Measurements from ENCODE around the gene RTN4IP1.
A peak's percentile ranks its signal among the peaks of the same experiment; 100 is the strongest.
"Not testable (repeated sequence)": the region's sequence is repeated elsewhere in the genome, so short reads cannot be mapped to it uniquely, and the experiment has no call there.

The RTN4IP1 gene

DNA sequence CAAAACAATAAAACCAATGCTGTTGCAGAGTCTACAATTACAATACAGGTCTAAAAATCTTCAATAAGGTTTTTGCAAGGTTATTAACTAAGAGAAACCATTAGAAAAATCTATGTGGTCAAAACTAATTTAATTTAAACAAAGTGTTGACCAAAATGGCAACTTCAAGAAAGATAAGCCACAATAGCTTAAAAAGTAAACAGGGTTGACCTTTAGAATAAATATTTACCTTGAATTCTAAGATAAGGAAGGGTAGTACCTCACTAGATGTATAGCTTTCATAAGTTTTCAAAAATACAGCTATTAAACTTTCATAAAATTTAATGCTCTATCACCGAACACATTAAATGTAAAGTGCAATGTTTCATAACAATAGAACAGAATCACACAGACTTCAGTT is 11.4 kb downstream of the RTN4IP1 start:
- FAIRE-seq (no peak), DNase-seq (ENCODE audit: insufficient read length, low spot score) (no peak)
- no peak for TF ChIP-seq POLR2A (IDR thresholded peaks at IDR 0.05; ENCODE audit: low read depth, low read length)

DNA sequence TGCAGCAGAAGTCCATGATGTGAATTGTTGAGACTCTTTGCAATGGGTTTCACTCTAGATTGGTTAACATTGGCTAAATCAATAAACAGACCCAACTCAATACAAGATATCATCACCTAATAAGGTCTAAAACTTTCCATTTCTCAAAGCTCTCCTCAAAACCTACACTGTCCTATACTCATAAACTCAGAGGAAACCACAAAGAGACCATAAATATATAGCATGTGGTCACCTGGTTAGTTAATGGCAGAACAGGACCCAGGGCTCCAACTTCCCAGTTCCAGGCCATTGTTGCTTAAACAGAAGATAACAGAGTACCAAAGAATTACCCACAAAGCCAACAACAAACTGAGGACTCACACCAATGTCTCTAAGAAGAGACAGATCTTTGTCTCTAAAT is 12.0 kb downstream of the RTN4IP1 start:
- FAIRE-seq (no peak), DNase-seq (ENCODE audit: insufficient read length, low spot score) (no peak)
- TF ChIP-seq POLR2A (IDR thresholded peaks at IDR 0.05; ENCODE audit: low read depth, low read length): no peak

DNA sequence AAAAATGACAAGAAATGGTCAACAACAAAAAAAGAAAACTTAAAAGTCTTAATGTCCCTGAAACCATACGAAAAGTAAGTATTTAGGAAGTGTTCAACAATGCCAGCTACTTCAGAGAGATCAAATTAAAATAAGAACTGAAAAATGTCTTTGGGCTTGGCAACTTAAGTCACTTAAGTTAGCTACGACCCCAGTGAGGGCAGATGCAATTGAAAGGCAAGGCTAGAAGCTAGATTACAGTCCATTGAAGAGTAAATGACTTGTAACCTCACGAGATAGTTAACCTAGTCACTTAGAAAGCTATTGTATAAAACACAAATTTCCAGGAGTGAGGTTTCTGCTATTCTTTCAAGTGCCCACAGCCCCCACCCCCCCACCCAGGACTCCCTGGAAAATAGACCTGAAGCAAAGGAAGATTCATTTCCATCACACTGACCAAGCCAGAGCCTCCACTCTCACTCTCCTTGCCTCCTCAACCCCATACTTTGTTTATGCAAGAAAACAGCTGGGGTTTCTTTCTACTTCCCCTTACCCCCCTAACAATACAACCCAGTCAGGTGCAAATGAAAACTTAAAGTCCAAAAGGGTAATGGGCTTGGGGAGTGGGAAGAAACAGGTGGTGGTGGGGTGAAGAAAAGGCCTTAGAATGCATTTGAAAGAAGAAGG is 14.6 kb downstream of the RTN4IP1 start:
- FAIRE-seq: no peak
- no peak for DNase-seq (ENCODE audit: insufficient read length, low spot score)
- no peak for TF ChIP-seq POLR2A (IDR thresholded peaks at IDR 0.05; ENCODE audit: low read depth, low read length)

DNA sequence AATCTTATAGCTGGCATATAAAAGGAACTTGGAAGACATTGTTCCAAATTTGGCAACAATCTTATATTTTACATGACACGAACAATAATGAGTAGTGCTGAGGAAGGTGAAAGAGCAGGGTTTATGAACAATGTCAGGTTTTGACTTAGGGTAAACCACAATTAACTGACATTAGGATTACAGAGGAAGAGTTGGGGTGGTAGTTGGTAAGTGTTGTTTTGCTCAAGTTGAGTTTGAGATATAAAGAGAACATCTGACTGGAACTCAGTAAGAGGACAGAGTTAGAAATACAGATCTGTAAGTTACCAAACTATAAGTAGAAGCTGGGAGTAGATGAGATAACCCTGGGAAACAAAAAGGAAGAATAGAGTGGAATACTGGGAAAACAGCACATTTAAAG is 15.1 kb downstream of the RTN4IP1 start:
- DNase-seq (ENCODE audit: insufficient read length, low spot score) (no peak), FAIRE-seq (no peak)
- no peak for TF ChIP-seq POLR2A (IDR thresholded peaks at IDR 0.05; ENCODE audit: low read depth, low read length)

DNA sequence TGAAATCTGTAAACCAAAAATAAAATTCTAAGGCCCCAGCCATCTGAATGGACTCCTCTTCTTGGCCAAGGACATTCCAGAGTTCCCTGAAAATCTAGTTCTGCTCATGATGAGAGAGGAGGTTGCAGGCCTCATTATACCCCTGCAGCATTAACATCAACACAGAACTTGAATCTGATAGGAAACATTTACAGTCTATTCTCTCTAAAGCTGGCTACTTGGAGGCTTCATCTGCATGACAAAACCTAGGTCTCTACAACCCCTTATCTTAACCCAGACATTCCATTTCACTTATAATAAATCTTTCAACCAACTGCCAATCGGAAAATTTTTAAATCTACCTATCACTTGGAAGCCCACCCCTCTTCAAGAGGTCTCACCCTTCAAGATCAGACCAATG is 15.7 kb downstream of the RTN4IP1 start:
- DNase-seq (ENCODE audit: insufficient read length, low spot score): no peak
- no peak for TF ChIP-seq POLR2A (IDR thresholded peaks at IDR 0.05; ENCODE audit: low read depth, low read length)
- no peak for FAIRE-seq

DNA sequence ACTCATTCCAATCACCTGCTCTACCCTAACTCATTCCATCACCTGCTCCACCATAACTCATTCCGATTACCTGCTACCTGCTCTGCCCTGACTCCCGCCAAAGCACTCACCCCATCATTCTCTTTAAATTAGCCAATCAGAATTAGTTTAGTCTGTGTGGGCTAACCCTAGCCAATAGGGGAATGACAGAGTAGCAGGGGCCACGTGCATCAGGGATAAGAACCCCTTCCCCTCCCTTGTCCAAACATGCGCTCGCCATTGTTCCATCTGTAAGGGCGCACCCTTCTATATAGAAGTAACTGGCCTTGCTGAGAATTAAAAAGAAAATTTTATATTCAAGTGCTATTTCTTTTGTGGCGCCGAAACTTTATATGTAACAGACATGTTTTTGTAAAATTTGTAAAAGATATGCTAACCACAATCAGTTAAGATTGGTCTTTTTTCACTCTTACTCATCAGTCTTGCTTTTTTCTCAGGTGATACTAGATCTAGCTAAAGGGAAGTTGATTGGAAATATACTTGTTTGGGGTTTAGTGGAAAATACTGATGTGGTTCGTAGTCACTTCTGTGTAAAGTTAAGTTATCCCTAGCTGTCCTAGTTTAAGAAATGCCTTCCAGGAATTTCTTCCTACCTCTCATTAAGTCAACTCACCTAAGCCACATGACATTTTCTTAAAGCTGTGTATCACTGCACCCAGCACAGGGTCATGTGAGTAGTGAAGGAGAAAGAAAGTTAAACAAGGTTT is 16.5 kb downstream of the RTN4IP1 start:
- TF ChIP-seq POLR2A (IDR thresholded peaks at IDR 0.05; ENCODE audit: low read depth, low read length): no peak
- no peak for FAIRE-seq
- DNase-seq (ENCODE audit: insufficient read length, low spot score): no peak

DNA sequence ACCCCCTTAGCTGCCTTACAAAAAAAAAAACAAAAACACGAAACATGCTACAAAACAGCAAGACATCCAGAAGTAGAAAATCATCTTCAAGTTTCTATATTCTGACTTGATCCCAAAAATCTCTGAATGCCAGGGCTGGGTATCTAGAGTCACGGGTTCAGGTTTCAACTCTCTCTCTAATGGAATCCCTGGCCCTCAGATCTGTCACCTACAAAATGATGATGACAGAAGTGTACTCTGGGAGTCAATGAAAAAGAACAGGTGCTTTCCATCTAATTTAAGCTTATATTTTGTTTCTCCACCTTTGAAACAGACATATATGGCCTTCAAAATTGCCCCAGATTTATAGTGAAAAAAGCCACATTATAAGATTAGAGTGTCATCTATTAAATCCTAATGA is 18.3 kb downstream of the RTN4IP1 start:
- no peak for TF ChIP-seq POLR2A (IDR thresholded peaks at IDR 0.05; ENCODE audit: low read depth, low read length)
- FAIRE-seq: no peak
- no peak for DNase-seq (ENCODE audit: insufficient read length, low spot score)

DNA sequence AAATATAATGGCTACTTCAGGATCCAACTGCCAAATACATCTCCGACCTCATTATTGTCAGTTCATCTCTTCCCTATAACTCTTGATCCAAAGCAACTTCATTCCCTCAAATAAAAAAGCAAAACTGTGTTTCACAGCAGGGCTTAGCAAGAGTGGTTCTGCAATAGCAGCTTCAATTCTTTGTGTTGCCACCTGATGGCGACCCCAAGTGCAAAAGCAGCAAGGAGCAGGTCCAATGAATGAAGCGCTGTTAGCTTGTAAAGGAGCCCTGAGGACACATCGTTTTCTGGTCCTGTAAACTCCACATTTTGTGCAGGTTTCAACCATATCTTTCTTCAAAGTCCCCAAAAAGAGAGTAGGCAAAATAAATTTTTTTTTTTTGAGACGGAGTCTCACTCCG is 19.6 kb downstream of the RTN4IP1 start:
- FAIRE-seq (no peak), DNase-seq (ENCODE audit: insufficient read length, low spot score) (no peak)
- TF ChIP-seq POLR2A (IDR thresholded peaks at IDR 0.05; ENCODE audit: low read depth, low read length): no peak

DNA sequence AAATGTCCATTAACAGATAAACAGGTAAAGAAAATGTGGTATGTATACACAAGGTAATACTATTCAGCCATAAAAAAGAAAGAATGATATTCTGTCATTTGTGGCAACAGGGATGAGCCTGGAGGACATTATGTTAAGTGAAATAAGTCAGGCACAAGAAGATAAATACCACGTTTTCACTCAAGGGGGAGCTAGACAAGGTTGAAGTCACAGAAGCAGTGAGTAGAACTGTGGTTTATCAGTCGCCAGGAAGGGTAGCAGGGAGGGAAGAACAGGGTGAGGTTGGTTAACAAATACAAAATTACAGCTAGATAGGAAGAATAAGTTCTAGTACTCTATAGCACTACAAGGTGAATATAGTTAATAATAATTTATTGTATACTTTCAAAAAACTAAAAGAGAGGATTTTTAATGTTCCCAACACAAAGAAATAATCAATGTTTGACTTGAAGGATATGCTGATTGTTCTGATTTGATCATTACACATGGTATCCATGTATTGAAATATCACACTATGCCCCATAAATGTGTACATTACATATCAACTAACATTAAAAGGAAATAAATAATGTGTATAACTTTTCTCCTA is 21.1 kb downstream of the RTN4IP1 start:
- FAIRE-seq (peak; percentile 58), DNase-seq (ENCODE audit: insufficient read length, low spot score) (peak; percentile 8)
- TF ChIP-seq POLR2A (IDR thresholded peaks at IDR 0.05; ENCODE audit: low read depth, low read length): no peak

DNA sequence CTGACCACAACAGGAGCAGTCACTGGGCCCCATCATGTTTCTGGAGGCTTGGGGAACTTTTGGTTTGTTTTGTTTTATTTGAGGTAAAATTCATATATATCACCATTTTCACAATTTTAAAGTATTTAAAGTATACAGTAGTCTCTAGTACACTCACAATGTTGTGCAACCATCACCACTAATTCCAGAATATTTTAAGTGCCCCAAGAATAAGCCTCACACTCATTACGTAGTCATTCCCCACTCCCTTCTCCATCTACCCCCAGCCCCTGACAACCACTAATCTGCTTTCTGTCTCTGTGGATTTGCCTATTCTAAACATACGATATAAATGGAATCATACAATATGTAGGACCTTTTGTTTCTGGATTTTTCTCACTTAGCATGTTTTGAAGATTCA is 29.0 kb downstream of the RTN4IP1 start:
- FAIRE-seq (no peak), DNase-seq (ENCODE audit: insufficient read length, low spot score) (no peak)
- TF ChIP-seq POLR2A (IDR thresholded peaks at IDR 0.05; ENCODE audit: low read depth, low read length): no peak

DNA sequence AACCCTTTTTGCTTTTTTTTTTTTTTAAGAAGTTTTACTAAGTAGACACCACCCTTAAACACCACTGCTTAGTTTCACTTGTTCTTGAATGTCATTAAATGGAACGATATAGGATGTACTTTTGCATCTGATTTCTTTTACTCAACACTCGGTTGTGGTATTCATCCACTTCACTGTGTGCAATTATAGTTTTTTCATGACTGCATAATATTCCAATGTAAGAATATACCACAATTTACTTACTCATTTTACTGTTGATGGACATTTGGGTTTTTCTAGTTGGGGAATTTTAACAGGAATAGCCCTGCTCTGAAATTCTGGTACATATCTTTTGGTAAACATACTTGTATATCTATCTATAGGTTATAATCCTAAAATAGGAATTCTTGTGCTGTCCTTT is 29.9 kb downstream of the RTN4IP1 start:
- no peak for TF ChIP-seq POLR2A (IDR thresholded peaks at IDR 0.05; ENCODE audit: low read depth, low read length)
- no peak for DNase-seq (ENCODE audit: insufficient read length, low spot score)
- FAIRE-seq: no peak

DNA sequence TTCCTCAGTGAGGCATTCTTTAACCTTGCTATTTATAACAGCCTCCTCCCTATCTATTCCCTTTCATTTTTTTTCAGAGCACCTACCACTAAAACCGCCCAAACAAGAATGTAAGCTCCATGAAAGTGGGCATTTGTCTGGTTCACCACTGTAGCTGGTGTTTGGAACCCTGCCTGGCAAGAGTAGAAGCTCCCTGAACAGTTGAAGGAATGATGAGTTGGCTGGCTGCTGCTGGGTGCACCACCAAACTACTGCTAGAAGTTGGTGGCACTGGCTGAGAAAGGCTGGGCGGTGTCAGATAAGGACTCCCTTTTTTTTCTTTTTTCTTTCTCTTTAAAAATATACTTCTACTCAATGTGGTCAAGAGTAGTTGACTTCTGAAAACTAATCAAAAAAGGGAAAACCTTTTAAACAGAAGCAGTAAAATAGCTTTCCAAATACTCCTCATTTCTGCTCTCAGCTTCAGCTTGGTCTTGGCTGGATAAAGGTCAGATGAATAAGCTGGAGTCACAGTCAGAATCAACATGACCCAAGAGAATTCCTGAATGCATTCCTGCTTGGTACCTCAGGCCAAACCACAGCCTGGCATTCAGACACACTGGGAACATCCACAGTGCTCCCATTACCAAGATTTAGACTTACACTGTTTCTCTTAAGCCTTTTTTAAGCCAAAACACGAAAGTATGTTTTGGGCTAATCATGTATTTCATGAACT is 38.0 kb downstream of the RTN4IP1 start:
- peak; percentile 45 for DNase-seq (ENCODE audit: insufficient read length, low spot score)

DNA sequence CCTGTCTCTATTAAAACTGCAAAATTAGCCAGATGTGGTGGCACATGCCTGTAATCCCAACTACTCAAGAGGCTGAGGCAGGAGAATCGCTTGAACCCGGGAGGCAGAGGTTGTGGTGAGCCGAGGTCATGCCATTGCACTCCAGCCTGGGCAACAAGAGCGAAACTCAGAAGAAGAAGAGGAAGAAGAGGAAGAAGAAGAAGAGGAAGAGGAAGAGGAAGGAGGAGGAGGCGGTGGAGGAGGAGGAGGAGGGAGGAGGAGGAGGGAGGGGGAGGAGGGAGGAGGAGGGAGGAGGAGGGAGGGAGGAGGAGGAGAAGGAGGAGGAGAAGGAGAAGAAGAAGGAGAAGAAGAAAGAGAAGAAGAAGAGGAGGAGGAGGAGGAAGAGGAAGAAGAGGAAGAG is 40.4 kb downstream of the RTN4IP1 start:
- DNase-seq (ENCODE audit: insufficient read length, low spot score); FAIRE-seq: not testable (repeated sequence)

More for the DNA sequence above, 38.0 kb downstream of the RTN4IP1 start:
- FAIRE-seq: peak; percentile 83
- no peak for TF ChIP-seq POLR2A (IDR thresholded peaks at IDR 0.05; ENCODE audit: low read depth, low read length)

DNA sequence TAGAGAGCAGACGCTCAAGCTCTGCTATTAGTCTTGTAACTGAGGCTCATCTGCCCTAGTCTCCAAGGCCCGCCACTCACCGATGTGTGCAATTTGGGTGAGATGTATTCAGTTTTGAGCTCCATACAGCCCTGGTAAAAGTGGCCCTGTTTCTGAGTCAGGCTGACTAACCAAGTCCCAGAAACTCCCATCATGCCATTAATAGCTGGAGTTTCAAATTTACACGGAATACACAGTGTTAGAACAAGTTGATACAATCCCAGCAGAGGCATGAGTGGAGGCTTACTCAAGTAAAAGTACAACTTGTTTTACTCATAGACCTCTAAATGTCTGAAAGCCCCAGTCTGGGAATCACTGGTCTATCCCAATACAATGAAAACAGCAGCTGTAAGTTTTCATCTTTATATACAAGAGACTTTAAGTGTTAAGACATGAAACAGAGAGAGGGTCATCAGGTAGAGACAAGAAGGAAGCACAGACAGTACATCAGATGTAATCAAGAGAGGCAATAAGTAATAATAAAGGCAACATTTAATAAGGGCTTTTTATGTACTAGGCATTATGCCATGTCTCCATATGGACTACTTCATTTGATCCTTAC is 42.4 kb downstream of the RTN4IP1 start:
- FAIRE-seq (no peak), DNase-seq (ENCODE audit: insufficient read length, low spot score) (no peak)
- TF ChIP-seq POLR2A (IDR thresholded peaks at IDR 0.05; ENCODE audit: low read depth, low read length): no peak
